GM12878 (cell line): ENCODE results near the gene GAB1. TPM values are rescaled to one million over a fixed set of nuclear protein-coding genes. Genes with fewer than 3 reads are reported as not detected.

Source experiments
- ATAC-seq: fragments of 200-7000 bp; cut with Tn5 transposase; 3 replicates; pipeline ENCODE4 v1.9.1; 2020; ENCODE audit warnings: mild to moderate bottlenecking, moderate library complexity
- BruUV-seq: library from RNA; stranded (reverse); fragments of 400-500 nt; replicated peaks from 2 replicates; lab custom pipeline; 2021; lab: Mats Ljungman, UMichigan
- CTCF ChIA-PET: fragments of 300-600 bp; sonication (Branson Sonifier 250); formaldehyde crosslinking; extraction: SDS; loops from one replicate; lab custom pipeline; 2021; ENCODE audit warnings: inconsistent platforms; lab: Yijun Ruan, JAX
- POLR2A ChIA-PET: fragments of 350-600 bp; formaldehyde crosslinking; extraction: SDS; loops from one replicate; lab custom pipeline; 2021; ENCODE audit warnings: inconsistent platforms; lab: Charles Lee
- RAD21 ChIA-PET: fragments of 300-600 bp; sonication (Branson Sonifier 250); formaldehyde crosslinking; loops from one replicate; lab custom pipeline; 2023; ENCODE audit warnings: antibody characterized with exemption; ENCODE audit not compliant: unreplicated experiment; lab: Charles Lee
- SMC1A ChIA-PET: fragments of 300-600 bp; sonication (Branson Sonifier 250); formaldehyde crosslinking; loops from one replicate; lab custom pipeline; 2023; ENCODE audit not compliant: unreplicated experiment, uncharacterized antibody; lab: Charles Lee
- DNase-seq: peaks from one replicate; pipeline ENCODE4 v3.0.0-alpha.2; 2011; ENCODE audit warnings: low read depth, low spot score
- FAIRE-seq: peaks from 3 replicates; lab custom pipeline; 2011; peaks lifted over from hg19 to GRCh38; lab: Jason Lieb, UNC
- H2AFZ ChIP-seq: 2 replicates; pipeline ENCODE4 v1.6.0; 2011; ENCODE audit warnings: low read depth, low read length, control low read depth; ENCODE audit not compliant: control insufficient read depth
- H3K27ac ChIP-seq: 2 replicates; pipeline ENCODE4 v1.5.1; 2011; ENCODE audit warnings: control low read depth; ENCODE audit not compliant: control insufficient read depth, insufficient read depth
- H3K27me3 ChIP-seq, 2 experiments: replicated peaks in 1 of 2; 2 replicates each; pipeline versions ENCODE4 v1.6.0 to v1.6.1; 2011; ENCODE audit warnings: low read length in 1 of 2; ENCODE audit not compliant: control insufficient read depth in 2 of 2, insufficient read depth in 2 of 2
- H3K36me3 ChIP-seq, 2 experiments: 2 replicates each; pipeline ENCODE4 v1.5.1; 2011; ENCODE audit warnings: low read length in 1 of 2; ENCODE audit not compliant: control insufficient read depth in 2 of 2, insufficient read depth in 2 of 2
- H3K4me1 ChIP-seq: 2 replicates; pipeline ENCODE4 v1.6.1; 2011; ENCODE audit warnings: mild to moderate bottlenecking, low read length, moderate library complexity, mixed read lengths; ENCODE audit not compliant: control insufficient read depth, insufficient read depth
- H3K4me2 ChIP-seq: 2 replicates; pipeline ENCODE4 v1.6.0; 2011; ENCODE audit warnings: control low read depth; ENCODE audit not compliant: control insufficient read depth, insufficient read depth
- H3K4me3 ChIP-seq: fragments of 200-600 bp; sonication (generic); 2 replicates; pipeline ENCODE4 v1.5.1; 2016
- H3K79me2 ChIP-seq: 2 replicates; pipeline ENCODE4 v1.6.0; 2011; ENCODE audit warnings: low read length; ENCODE audit not compliant: control insufficient read depth, insufficient read depth
- H3K9ac ChIP-seq: 2 replicates; pipeline ENCODE4 v1.8.0; 2011; ENCODE audit warnings: low read length, control low read depth, mixed read lengths; ENCODE audit not compliant: control insufficient read depth, insufficient read depth
- H3K9me3 ChIP-seq: replicated peaks from 3 replicates; pipeline ENCODE4 v1.5.1; 2011; ENCODE audit warnings: mild to moderate bottlenecking, low read length; ENCODE audit not compliant: control insufficient read depth, insufficient read depth
- H4K20me1 ChIP-seq: 2 replicates; pipeline ENCODE4 v1.6.0; 2011; ENCODE audit not compliant: control insufficient read depth, insufficient read depth
- BMI1 ChIP-seq: fragments of 450-650 bp; IDR thresholded peaks from 2 replicates; pipeline ENCODE4 v1.6.1; 2016; ENCODE audit warnings: mild to moderate bottlenecking, moderate library complexity, borderline replicate concordance
- CREB1 ChIP-seq: IDR thresholded peaks from 2 replicates; pipeline ENCODE4 v1.6.1; 2012; ENCODE audit warnings: low read depth, mild to moderate bottlenecking, inconsistent platforms
- DPF2 ChIP-seq: fragments of 450-650 bp; IDR thresholded peaks from 2 replicates; pipeline ENCODE4 v1.6.1; 2017; ENCODE audit warnings: mild to moderate bottlenecking
- EED ChIP-seq: sonication (generic); IDR thresholded peaks from 2 replicates; pipeline ENCODE4 v1.6.1; 2016; ENCODE audit warnings: antibody characterized with exemption, low read depth
- ESRRA ChIP-seq: IDR thresholded peaks from 2 replicates; pipeline ENCODE4 v1.6.1; 2012; ENCODE audit warnings: mild to moderate bottlenecking, low read length, improper control_type of control experiment
- IRF4 ChIP-seq: IDR thresholded peaks from 2 replicates; pipeline ENCODE4 v1.6.1; 2011; ENCODE audit warnings: low read depth, low read length
- NR2F1 ChIP-seq: fragments of 450-650 bp; conservative IDR thresholded peaks from 2 replicates; pipeline ENCODE4 v1.6.1; 2017; ENCODE audit warnings: mild to moderate bottlenecking
- POLR2AphosphoS5 ChIP-seq: IDR thresholded peaks from 2 replicates; pipeline ENCODE4 v1.6.1; 2011; ENCODE audit warnings: mild to moderate bottlenecking, low read length, inconsistent platforms
- SREBF1 ChIP-seq: IDR thresholded peaks from 2 replicates; pipeline ENCODE4 v1.6.1; 2012; ENCODE audit warnings: mild to moderate bottlenecking, low read length
- STAT1 ChIP-seq: fragments of 450-650 bp; conservative IDR thresholded peaks from 2 replicates; pipeline ENCODE4 v1.6.1; 2014; ENCODE audit warnings: antibody characterized with exemption, mild to moderate bottlenecking
- TBL1XR1 ChIP-seq: IDR thresholded peaks from 2 replicates; pipeline ENCODE4 v1.6.1; 2012; ENCODE audit warnings: low read depth, low read length, improper control_type of control experiment
- TCF3 ChIP-seq: IDR thresholded peaks from 2 replicates; pipeline ENCODE4 v1.6.1; 2012; ENCODE audit warnings: low read depth, mild to moderate bottlenecking, low read length, borderline replicate concordance; ENCODE audit not compliant: insufficient read depth
- ZBTB4 ChIP-seq: fragments of 450-650 bp; formaldehyde crosslinking; IDR thresholded peaks from 2 replicates; pipeline ENCODE4 v1.4.0; 2022; ENCODE audit warnings: mild to moderate bottlenecking, moderate library complexity
- ZZZ3 ChIP-seq: IDR thresholded peaks from 2 replicates; pipeline ENCODE4 v1.6.1; 2011; ENCODE audit warnings: low read depth; ENCODE audit not compliant: control insufficient read depth, insufficient read length
- WGBS: methylation state at CpG from one replicate; pipeline ENCODE4 v1.1.6; 2016; ENCODE audit warnings: low lambda C conversion rate; ENCODE audit not compliant: insufficient replicate concordance, insufficient coverage; ENCODE audit errors: missing lambda C conversion rate; 5-methylcytosine and 5-hydroxymethylcytosine counted together
- in situ Hi-C: fragments of 300-500 bp; cut with MboI; formaldehyde crosslinking; loops from 9 replicates; pipeline ENCODE4 v1.14.3; 2018; ENCODE audit warnings: mixed read lengths
- intact Hi-C: fragments of 100-400 bp; cut with micrococcal nuclease; formaldehyde crosslinking; loops from one replicate; pipeline ENCODE4 v1.14.2; 2022; ENCODE audit not compliant: unreplicated experiment
- polyA plus RNA-seq, 11 experiments: library from polyadenylated mRNA; depleted of rRNA in 4 of 11; unstranded in 6 of 11; stranded (reverse) in 5 of 11; fragments of >200 nt; fragmentation: Nextera tagmentation in 4 of 11; fragmentation: Illumina TruSeq in 1 of 11; extraction: Ambion mirVana in 4 of 11; extraction: Trizol in 1 of 11; gene quantifications; 1 replicate in 1 of 11; 2 replicates in 10 of 11; pipeline versions ENCODE4 v1.2.1 to v1.2.3, GENCODE V29; 2011 to 2016; ENCODE audit warnings: inconsistent platforms in 2 of 11, missing spikeins in 2 of 11, low read depth in 1 of 11
- total RNA-seq, 4 experiments: library from RNA; depleted of rRNA in 3 of 4; stranded (reverse); fragments of >200 nt in 3 of 4; fragmentation: Illumina TruSeq in 1 of 4; extraction: Trizol in 1 of 4; gene quantifications; 2 replicates each; pipeline versions ENCODE4 v1.2.1 to v1.2.3, GENCODE V29; 2013 to 2021

Gene GAB1
- total and polyA plus RNA-seq, 10 of the 15 experiments (the other 5 are each of a cell fraction or from before 2014, with no cell fraction given), result 0.37 to 5.3 (median 3.2) TPM

DNA sequence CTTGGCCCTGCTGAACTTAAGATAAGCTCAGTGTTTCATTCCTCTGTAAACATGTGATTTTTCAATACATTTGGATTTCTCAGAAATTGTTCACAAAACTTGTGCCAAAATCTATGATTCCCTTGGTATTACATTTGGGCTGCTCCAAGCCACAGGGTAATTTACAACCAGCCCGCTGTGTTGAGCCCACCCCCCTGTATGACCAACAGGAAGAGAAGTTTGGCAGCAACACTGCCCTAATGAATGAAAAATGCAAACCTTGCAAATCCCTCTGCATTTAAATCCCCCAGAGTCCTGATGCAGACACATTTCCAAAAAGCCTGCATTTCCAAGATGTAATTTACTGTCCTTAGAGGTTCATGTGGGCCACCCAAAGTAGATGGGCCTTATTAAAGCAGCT lies 34.1 kb upstream of the GAB1 start:
- POLR2A ChIA-PET, result no interaction called here
- RAD21 ChIA-PET, result no interaction called here
- SMC1A ChIA-PET, result interaction anchor here (0.6 kb wide), 1 partner anchor 12 kb away, joined by 4 read pairs; no protein-coding TSS in a partner anchor
- in situ Hi-C loops (no loop called here), intact Hi-C loops (no loop called here)
- Histone ChIP-seq H2AFZ (no peak overlapping the region), H4K20me1 (no peaks in the 10 kb centered on the region), H3K36me3 (no peaks in the 10 kb centered on the region), H3K27ac (no peak overlapping the region), H3K4me3 (no peak overlapping the region), H3K4me2 (no peak overlapping the region), H3K79me2 (no peaks in the 10 kb centered on the region)
- DNase-seq, result no peak
- BruUV-seq, result no TSS peak
- ATAC-seq, result no peak
- TF ChIP-seq ZBTB4 (CRISPR knock-in tag), result no peak
- no peak for TF ChIP-seq BMI1
- TF ChIP-seq TBL1XR1, result no peak
- no peak for TF ChIP-seq ZZZ3
- TF ChIP-seq EED, result no peak
- no peak for TF ChIP-seq ESRRA
- no peak for TF ChIP-seq TCF3
- TF ChIP-seq POLR2AphosphoS5, result no peak
- no peak for TF ChIP-seq NR2F1
- no peak for TF ChIP-seq SREBF1
- TF ChIP-seq IRF4, result no peak
- TF ChIP-seq CREB1, result no peak
- TF ChIP-seq DPF2, result no peak
- TF ChIP-seq STAT1, result no peak
- TF ChIP-seq, all 136 proteins: peak for 0
- no peaks in the 10 kb centered on the region for H3K4me1 ChIP-seq
- no peak for FAIRE-seq
- H3K9ac ChIP-seq, result no peak overlapping the region
- H3K9me3 ChIP-seq, result no peaks in the 10 kb centered on the region
- WGBS, result 0% methylated on average over 1 of the region's 1 CpG
- no peaks in the 10 kb centered on the region for H3K27me3 ChIP-seq
- CTCF ChIA-PET, result interaction anchor here (1.3 kb wide), 1 partner anchor 25 kb away, joined by 3 read pairs; no protein-coding TSS in a partner anchor
